ENCODE results near the gene SIRT7. TPM values are rescaled to one million over a fixed set of nuclear protein-coding genes. Genes with fewer than 3 reads are reported as not detected.
A peak's percentile ranks its signal among the peaks of the same experiment; 100 is the strongest.

Gene SIRT7
- total and polyA plus RNA-seq, 7 donors: 11.4 to 62.2 (median 28.8) TPM

GRCh38 chr17:81922566-81923301, 4.8 kb upstream of the SIRT7 start:
- whole genome bisulfite sequencing, 2 donors: 86 to 88% methylated on average over 58 of the region's 58 CpGs
- Histone ChIP-seq H3K27me3 (no peaks in the 10 kb centered on the region), H3K4me3 (peak overlapping the region; percentile 28 to 42 (median 34)), H3K36me3 (peaks cover 7 to 36% (median 22%) of the 10 kb centered on the region in 4 donors), H3K27ac (peak overlapping the region; percentile 74 to 99 (median 87)), H3K4me1 (peaks cover 0 to 78% (median 69%) of the 10 kb centered on the region in 4 donors), H3K9me3 (no peaks in the 10 kb centered on the region)
- TF ChIP-seq POLR2AphosphoS5 (IDR thresholded peaks at IDR 0.05) (no peak), EP300 (IDR thresholded peaks at IDR 0.05) (no peak), POLR2A (IDR thresholded peaks at IDR 0.05) (no peak)
- TF ChIP-seq, protein P1, sequence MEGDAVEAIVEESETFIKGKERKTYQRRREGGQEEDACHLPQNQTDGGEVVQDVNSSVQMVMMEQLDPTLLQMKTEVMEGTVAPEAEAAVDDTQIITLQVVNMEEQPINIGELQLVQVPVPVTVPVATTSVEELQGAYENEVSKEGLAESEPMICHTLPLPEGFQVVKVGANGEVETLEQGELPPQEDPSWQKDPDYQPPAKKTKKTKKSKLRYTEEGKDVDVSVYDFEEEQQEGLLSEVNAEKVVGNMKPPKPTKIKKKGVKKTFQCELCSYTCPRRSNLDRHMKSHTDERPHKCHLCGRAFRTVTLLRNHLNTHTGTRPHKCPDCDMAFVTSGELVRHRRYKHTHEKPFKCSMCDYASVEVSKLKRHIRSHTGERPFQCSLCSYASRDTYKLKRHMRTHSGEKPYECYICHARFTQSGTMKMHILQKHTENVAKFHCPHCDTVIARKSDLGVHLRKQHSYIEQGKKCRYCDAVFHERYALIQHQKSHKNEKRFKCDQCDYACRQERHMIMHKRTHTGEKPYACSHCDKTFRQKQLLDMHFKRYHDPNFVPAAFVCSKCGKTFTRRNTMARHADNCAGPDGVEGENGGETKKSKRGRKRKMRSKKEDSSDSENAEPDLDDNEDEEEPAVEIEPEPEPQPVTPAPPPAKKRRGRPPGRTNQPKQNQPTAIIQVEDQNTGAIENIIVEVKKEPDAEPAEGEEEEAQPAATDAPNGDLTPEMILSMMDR (IDR thresholded peaks at IDR 0.05): no peak
- intact Hi-C loops (cut with DNase I): no loop called here
- no peak for DNase-seq

GRCh38 chr17:81921996-81922565, 4.1 kb upstream of the SIRT7 start:
- Histone ChIP-seq H3K36me3 (peaks cover 7 to 36% (median 22%) of the 10 kb centered on the region in 4 donors), H3K4me3 (peak overlapping the region in 1 of 4 donors; percentile 42), H3K9me3 (no peaks in the 10 kb centered on the region), H3K27ac (peak overlapping the region in 3 of 4 donors; percentile 28 to 99 (median 75)), H3K27me3 (no peaks in the 10 kb centered on the region), H3K4me1 (peaks cover 0 to 83% (median 73%) of the 10 kb centered on the region in 4 donors)
- TF ChIP-seq EP300 (IDR thresholded peaks at IDR 0.05) (no peak), POLR2AphosphoS5 (IDR thresholded peaks at IDR 0.05) (no peak), POLR2A (IDR thresholded peaks at IDR 0.05) (no peak)
- TF ChIP-seq, protein P1 (IDR thresholded peaks at IDR 0.05): no peak
- DNase-seq: no peak
- intact Hi-C loops (cut with DNase I): no loop called here
- 95 to 96% methylated on average over 23 of the region's 23 CpGs for WGBS, 2 donors

- TF ChIP-seq EP300 (IDR thresholded peaks at IDR 0.05) (no peak), POLR2A (IDR thresholded peaks at IDR 0.05) (no peak), POLR2AphosphoS5 (IDR thresholded peaks at IDR 0.05) (no peak)
- TF ChIP-seq, protein P1 (IDR thresholded peaks at IDR 0.05): no peak
- 91 to 94% methylated on average over 3 of the region's 3 CpGs for WGBS, 2 donors
- intact Hi-C loops (cut with DNase I): no loop called here
- Histone ChIP-seq H3K9me3 (no peaks in the 10 kb centered on the region), H3K36me3 (peaks cover 7 to 36% (median 22%) of the 10 kb centered on the region in 4 donors), H3K27ac (no peak overlapping the region), H3K4me1 (peaks cover 0 to 88% (median 79%) of the 10 kb centered on the region in 4 donors), H3K27me3 (no peaks in the 10 kb centered on the region), H3K4me3 (no peak overlapping the region)
- no peak for DNase-seq
These were observed 3.5 kb upstream of the SIRT7 start for GRCh38 chr17:81921537-81921862.

- H3K36me3 ChIP-seq: peaks cover 7 to 36% (median 22%) of the 10 kb centered on the region in 4 donors
- H3K9me3 ChIP-seq: no peaks in the 10 kb centered on the region
- intact Hi-C loops (cut with DNase I): no loop called here
- WGBS, 2 donors: 88 to 91% methylated on average over 33 of the region's 33 CpGs
- DNase-seq: no peak
- no peak for TF ChIP-seq POLR2AphosphoS5 (IDR thresholded peaks at IDR 0.05)
- peaks cover 0 to 87% (median 78%) of the 10 kb centered on the region in 4 donors for H3K4me1 ChIP-seq
- no peak overlapping the region for H3K27ac ChIP-seq
- no peaks in the 10 kb centered on the region for H3K27me3 ChIP-seq
- H3K4me3 ChIP-seq: no peak overlapping the region
These were observed 2.9 kb upstream of the SIRT7 start for GRCh38 chr17:81920612-81921536.
